ENCODE results near the gene C12orf50.

Gene C12orf50

DNA sequence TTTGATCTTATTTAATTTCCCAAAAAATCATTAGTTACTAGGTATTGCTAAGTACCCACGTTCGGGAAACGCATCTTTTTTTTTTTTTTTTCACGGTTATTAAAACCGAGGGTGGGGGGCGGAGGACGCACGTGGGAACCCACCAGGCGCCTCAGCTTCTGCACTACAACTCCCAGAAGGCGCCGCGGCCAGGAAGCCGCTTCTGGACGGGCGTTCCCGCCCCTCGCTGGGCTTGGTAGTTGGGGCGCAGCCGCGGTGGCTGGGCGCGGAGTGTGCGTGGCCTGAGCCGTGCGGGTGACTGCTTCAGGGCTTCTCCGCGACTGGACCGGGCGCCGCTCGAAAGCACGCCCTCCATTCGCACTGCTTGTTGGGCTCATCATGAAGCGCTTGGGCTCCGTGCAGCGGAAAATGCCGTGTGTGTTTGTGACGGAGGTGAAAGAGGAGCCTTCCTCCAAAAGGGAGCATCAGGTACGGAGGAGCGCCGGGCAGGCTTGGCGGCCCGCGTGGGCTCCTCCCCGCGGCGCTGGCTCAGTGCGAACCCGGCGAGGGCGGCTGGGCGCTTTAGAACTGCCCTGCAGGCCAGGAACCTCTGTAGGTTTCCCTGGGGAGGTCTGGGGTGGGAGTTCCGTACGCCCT lies 6.2 kb upstream of the C12orf50 start:
- CTCF ChIA-PET = interaction anchor here (0.6 kb wide), 1 partner anchor 359 kb away, joined by 3 read pairs; no protein-coding TSS in a partner anchor
- Histone ChIP-seq H3K4me3 (ENCODE audit: low read depth, low read length) (peak overlapping the region; percentile 87), H3K27ac (ENCODE audit: extremely low read depth, low read depth, low read length) (peak overlapping the region; percentile 65), H3K36me3 (ENCODE audit: control insufficient read depth in 2 of 2, insufficient read depth in 1 of 2, low read length in 2 of 2) (no peaks in the 10 kb centered on the region), H3K4me1 (ENCODE audit: control insufficient read depth, insufficient read depth, low read length) (peaks cover 7% of the 10 kb centered on the region; the same call in 1 of the 2 replicates), H3K9me3 (ENCODE audit: control insufficient read depth, insufficient read depth, low read depth, low read length) (no peaks in the 10 kb centered on the region)
- POLR2A ChIA-PET = interaction anchor here (0.6 to 0.7 kb wide), 2 partner anchors 12 to 200 kb away, joined by 4 read pairs; no protein-coding TSS in a partner anchor
- TF ChIP-seq, protein P1, sequence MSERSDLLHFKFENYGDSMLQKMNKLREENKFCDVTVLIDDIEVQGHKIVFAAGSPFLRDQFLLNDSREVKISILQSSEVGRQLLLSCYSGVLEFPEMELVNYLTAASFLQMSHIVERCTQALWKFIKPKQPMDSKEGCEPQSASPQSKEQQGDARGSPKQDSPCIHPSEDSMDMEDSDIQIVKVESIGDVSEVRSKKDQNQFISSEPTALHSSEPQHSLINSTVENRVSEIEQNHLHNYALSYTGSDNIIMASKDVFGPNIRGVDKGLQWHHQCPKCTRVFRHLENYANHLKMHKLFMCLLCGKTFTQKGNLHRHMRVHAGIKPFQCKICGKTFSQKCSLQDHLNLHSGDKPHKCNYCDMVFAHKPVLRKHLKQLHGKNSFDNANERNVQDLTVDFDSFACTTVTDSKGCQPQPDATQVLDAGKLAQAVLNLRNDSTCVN (tag by site-specific recombination; optimal IDR thresholded peaks at IDR 0.05) = peak; percentile 88
- TF ChIP-seq ZNF549 (tag by site-specific recombination; IDR thresholded peaks at IDR 0.05) = no peak
- no peak for TF ChIP-seq ZNF426 (tag by site-specific recombination; IDR thresholded peaks at IDR 0.05)
- no peak for TF ChIP-seq ZNF544 (tag by site-specific recombination; IDR thresholded peaks at IDR 0.05)
- TF ChIP-seq ZBTB1 (tag by site-specific recombination; IDR thresholded peaks at IDR 0.05) = peak; percentile 91; the same call in 1 of the 2 replicates
- TF ChIP-seq ZNF558 (tag by site-specific recombination; IDR thresholded peaks at IDR 0.05) = no peak
- TF ChIP-seq ZNF791 (tag by site-specific recombination; IDR thresholded peaks at IDR 0.05) = no peak
- peak; percentile 96 for TF ChIP-seq ZNF335 (tag by site-specific recombination; conservative IDR thresholded peaks at IDR 0.05)
- TF ChIP-seq BCL11B (tag by site-specific recombination; IDR thresholded peaks at IDR 0.05; ENCODE audit: low read depth) = no peak
- TF ChIP-seq ZNF600 (tag by site-specific recombination; IDR thresholded peaks at IDR 0.05) = peak; percentile 81
- TF ChIP-seq, protein P2, sequence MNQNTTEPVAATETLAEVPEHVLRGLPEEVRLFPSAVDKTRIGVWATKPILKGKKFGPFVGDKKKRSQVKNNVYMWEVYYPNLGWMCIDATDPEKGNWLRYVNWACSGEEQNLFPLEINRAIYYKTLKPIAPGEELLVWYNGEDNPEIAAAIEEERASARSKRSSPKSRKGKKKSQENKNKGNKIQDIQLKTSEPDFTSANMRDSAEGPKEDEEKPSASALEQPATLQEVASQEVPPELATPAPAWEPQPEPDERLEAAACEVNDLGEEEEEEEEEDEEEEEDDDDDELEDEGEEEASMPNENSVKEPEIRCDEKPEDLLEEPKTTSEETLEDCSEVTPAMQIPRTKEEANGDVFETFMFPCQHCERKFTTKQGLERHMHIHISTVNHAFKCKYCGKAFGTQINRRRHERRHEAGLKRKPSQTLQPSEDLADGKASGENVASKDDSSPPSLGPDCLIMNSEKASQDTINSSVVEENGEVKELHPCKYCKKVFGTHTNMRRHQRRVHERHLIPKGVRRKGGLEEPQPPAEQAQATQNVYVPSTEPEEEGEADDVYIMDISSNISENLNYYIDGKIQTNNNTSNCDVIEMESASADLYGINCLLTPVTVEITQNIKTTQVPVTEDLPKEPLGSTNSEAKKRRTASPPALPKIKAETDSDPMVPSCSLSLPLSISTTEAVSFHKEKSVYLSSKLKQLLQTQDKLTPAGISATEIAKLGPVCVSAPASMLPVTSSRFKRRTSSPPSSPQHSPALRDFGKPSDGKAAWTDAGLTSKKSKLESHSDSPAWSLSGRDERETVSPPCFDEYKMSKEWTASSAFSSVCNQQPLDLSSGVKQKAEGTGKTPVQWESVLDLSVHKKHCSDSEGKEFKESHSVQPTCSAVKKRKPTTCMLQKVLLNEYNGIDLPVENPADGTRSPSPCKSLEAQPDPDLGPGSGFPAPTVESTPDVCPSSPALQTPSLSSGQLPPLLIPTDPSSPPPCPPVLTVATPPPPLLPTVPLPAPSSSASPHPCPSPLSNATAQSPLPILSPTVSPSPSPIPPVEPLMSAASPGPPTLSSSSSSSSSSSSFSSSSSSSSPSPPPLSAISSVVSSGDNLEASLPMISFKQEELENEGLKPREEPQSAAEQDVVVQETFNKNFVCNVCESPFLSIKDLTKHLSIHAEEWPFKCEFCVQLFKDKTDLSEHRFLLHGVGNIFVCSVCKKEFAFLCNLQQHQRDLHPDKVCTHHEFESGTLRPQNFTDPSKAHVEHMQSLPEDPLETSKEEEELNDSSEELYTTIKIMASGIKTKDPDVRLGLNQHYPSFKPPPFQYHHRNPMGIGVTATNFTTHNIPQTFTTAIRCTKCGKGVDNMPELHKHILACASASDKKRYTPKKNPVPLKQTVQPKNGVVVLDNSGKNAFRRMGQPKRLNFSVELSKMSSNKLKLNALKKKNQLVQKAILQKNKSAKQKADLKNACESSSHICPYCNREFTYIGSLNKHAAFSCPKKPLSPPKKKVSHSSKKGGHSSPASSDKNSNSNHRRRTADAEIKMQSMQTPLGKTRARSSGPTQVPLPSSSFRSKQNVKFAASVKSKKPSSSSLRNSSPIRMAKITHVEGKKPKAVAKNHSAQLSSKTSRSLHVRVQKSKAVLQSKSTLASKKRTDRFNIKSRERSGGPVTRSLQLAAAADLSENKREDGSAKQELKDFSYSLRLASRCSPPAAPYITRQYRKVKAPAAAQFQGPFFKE (tag by site-specific recombination; IDR thresholded peaks at IDR 0.05; ENCODE audit: borderline replicate concordance) = no peak
- TF ChIP-seq ZNF132 (tag by site-specific recombination; IDR thresholded peaks at IDR 0.05; ENCODE audit: borderline replicate concordance) = no peak
- no peak for TF ChIP-seq EGR2 (tag by site-specific recombination; IDR thresholded peaks at IDR 0.05; ENCODE audit: low read depth)
- TF ChIP-seq ZNF654 (tag by site-specific recombination; IDR thresholded peaks at IDR 0.05; ENCODE audit: low read depth) = no peak
- TF ChIP-seq ZNF302 (tag by site-specific recombination; IDR thresholded peaks at IDR 0.05; ENCODE audit: low read depth) = no peak
- no peak for TF ChIP-seq ZNF830 (tag by site-specific recombination; IDR thresholded peaks at IDR 0.05; ENCODE audit: low read depth)
- no peak for TF ChIP-seq ZNF777 (tag by site-specific recombination; IDR thresholded peaks at IDR 0.05; ENCODE audit: borderline replicate concordance)
- no peak for TF ChIP-seq ZNF37A (tag by site-specific recombination; IDR thresholded peaks at IDR 0.05)
- TF ChIP-seq ZFP41 (tag by site-specific recombination; IDR thresholded peaks at IDR 0.05; ENCODE audit: borderline replicate concordance) = no peak
- TF ChIP-seq, protein P3, sequence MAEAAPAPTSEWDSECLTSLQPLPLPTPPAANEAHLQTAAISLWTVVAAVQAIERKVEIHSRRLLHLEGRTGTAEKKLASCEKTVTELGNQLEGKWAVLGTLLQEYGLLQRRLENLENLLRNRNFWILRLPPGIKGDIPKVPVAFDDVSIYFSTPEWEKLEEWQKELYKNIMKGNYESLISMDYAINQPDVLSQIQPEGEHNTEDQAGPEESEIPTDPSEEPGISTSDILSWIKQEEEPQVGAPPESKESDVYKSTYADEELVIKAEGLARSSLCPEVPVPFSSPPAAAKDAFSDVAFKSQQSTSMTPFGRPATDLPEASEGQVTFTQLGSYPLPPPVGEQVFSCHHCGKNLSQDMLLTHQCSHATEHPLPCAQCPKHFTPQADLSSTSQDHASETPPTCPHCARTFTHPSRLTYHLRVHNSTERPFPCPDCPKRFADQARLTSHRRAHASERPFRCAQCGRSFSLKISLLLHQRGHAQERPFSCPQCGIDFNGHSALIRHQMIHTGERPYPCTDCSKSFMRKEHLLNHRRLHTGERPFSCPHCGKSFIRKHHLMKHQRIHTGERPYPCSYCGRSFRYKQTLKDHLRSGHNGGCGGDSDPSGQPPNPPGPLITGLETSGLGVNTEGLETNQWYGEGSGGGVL (tag by site-specific recombination; IDR thresholded peaks at IDR 0.05) = no peak
- peak; percentile 88; the same call in 1 of the 2 replicates for TF ChIP-seq ZNF394 (tag by site-specific recombination; IDR thresholded peaks at IDR 0.05; ENCODE audit: borderline replicate concordance)
- TF ChIP-seq ZNF660 (tag by site-specific recombination; IDR thresholded peaks at IDR 0.05) = 0 out of 2 replicates have a peak, but pooled peaks have one; percentile 57
- TF ChIP-seq, protein P4, sequence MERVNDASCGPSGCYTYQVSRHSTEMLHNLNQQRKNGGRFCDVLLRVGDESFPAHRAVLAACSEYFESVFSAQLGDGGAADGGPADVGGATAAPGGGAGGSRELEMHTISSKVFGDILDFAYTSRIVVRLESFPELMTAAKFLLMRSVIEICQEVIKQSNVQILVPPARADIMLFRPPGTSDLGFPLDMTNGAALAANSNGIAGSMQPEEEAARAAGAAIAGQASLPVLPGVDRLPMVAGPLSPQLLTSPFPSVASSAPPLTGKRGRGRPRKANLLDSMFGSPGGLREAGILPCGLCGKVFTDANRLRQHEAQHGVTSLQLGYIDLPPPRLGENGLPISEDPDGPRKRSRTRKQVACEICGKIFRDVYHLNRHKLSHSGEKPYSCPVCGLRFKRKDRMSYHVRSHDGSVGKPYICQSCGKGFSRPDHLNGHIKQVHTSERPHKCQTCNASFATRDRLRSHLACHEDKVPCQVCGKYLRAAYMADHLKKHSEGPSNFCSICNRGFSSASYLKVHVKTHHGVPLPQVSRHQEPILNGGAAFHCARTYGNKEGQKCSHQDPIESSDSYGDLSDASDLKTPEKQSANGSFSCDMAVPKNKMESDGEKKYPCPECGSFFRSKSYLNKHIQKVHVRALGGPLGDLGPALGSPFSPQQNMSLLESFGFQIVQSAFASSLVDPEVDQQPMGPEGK (tag by site-specific recombination; IDR thresholded peaks at IDR 0.05) = peak; percentile 73
- no peak; the same call in 1 of the 2 replicates for TF ChIP-seq OVOL3 (tag by site-specific recombination; IDR thresholded peaks at IDR 0.05)
- TF ChIP-seq ZNF311 (tag by site-specific recombination; IDR thresholded peaks at IDR 0.05; ENCODE audit: borderline replicate concordance) = no peak
- TF ChIP-seq ZSCAN30 (tag by site-specific recombination; IDR thresholded peaks at IDR 0.05) = peak; percentile 24; the same call in 1 of the 2 replicates
- no peak for TF ChIP-seq MYNN (tag by site-specific recombination; IDR thresholded peaks at IDR 0.05; ENCODE audit: borderline replicate concordance)
